NCI-H1092 treated with DMSO at 0.1 percent for 48 hours (cell line): ENCODE results near the gene KCNK2.
"Not testable (repeated sequence)": the region's sequence is repeated elsewhere in the genome, so short reads cannot be mapped to it uniquely, and the experiment has no call there.

Source experiments
- DNase-seq: peaks from one replicate; lab custom pipeline; 2025; lab: John Stamatoyannopoulos, UW

Gene KCNK2

GRCh38 chr1:215151841-215152549 is 69.5 kb downstream of the KCNK2 start:
- no peak for DNase-seq

- no peak for DNase-seq
Measured at GRCh38 chr1:215156232-215156631, 73.7 kb downstream of the KCNK2 start.

DNA sequence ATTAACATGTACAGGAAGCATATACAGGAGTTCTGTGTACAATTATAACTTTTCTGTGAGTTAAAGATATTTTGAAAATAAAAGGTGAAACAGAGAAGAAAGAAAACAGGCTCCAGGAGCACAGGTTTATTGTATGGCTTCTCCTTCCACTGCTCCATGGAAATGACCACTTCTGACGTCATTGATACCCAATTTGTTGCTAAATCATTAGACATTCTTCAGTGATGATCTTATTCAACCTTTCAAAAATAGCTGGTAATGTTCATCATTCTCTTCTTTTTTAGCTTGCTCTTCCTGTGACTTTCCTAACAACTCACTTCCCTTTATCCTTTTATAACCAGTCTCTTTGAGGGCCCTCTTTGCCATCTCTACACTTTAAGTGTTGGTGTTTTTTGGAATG is 77.8 kb downstream of the KCNK2 start:
- DNase-seq: no peak

DNA sequence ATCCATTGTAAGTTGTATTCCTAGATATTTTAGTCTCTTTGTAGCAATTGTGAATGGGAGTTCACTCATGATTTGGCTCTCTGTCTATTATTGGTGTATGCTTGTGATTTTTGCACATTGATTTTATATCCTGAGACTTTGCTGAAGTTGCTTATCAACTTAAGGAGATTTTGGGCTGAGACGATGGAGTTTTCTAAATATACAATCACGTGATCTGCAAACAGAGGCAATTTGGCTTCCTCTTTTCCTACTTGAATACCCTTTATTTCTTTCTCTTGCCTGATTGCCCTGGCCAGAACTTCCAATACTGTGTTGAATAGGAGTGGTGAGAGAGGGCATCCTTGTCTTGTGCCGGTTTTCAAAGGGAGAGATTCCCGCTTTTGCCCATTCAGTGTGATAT is 80.6 kb downstream of the KCNK2 start:
- DNase-seq: not testable (repeated sequence)

- no peak for DNase-seq
Measured at GRCh38 chr1:215166886-215167285, 84.3 kb downstream of the KCNK2 start.

DNA sequence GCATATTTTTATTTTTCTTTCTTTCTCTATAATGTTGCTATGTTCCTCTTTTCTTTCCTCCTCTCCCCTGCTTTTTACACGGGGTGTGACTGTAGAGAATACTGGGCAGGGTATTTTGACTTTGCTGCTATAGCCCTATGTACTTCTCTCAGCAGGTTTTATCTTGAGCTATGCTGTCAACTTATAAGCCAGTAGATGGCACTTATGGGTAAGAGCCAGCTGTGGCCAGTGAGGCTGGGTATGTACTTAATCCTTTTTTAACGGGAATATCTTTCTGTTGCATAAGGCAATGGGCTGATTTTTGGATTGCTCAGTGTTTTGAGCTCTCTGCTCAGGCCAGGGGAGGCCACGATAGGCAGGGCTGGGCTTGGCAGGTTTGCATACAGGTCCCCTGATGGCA is 99.0 kb downstream of the KCNK2 start:
- no peak for DNase-seq

DNA sequence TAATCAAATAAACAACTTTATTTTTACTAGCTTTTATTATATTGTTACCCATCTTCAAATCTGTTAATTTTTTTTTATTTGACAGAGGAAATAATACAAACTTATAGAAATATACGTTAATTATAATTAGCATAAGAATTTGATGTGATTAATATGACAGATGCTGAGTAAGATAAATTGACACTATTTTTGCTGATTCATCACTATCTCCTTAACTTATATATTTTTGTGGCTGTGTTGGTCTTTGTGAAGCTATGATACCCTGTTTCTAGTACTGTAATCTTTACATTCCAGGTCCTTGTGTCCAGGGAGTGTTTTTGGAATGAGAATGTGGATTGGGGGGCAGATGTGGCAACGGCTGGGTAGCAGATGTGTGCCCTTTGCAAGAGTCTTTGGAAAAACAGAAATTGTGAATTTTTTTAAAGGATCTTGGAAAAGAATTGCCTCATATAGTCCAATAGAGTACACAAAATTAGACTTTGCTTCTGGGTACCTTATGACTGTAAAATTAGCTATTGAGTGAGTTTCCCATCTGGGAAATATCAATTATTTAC is 102.6 kb downstream of the KCNK2 start:
- no peak for DNase-seq

- DNase-seq: no peak
Measured at GRCh38 chr1:215188302-215188950, 105.9 kb downstream of the KCNK2 start.

DNA sequence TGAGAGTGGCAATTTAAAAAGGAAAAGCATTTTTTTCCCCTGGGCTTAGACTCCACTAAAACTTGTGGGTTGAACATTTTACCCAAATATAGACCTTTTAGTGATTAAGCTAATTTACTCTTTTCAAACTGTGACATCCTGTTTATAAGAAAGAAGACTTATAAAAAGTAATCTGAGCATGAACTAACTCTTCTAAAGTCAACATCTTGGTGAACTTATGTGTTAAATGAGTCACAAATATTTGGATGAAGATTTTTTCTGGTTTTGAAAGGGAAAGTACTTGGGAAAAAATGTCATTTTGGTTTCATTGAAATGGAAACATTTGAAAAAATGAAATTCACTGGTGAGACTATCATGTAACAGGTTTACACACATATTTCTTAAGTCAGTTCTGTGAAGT is 109.8 kb downstream of the KCNK2 start:
- no peak for DNase-seq

- DNase-seq: no peak
Measured at GRCh38 chr1:215198021-215198420, 115.5 kb downstream of the KCNK2 start.

DNA sequence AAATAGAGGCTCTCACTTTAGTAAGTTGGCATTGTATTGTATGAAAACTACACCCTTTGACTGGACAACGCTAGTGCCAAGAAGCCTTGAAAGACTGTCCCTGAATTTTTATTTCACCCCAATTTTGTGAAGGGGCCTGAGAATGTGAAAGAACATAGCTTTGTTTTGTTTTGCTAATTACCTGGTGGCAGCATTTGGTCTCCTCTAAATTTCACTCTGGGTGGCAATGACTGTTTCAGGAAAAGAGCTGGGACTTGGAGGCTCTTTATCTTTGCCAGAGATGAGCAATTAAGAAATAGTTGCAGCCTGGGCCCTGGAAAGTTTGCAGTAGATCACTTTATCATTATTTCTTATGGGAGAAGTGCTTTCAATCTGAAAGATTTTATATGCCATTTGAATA is 117.6 kb downstream of the KCNK2 start:
- DNase-seq: no peak

DNA sequence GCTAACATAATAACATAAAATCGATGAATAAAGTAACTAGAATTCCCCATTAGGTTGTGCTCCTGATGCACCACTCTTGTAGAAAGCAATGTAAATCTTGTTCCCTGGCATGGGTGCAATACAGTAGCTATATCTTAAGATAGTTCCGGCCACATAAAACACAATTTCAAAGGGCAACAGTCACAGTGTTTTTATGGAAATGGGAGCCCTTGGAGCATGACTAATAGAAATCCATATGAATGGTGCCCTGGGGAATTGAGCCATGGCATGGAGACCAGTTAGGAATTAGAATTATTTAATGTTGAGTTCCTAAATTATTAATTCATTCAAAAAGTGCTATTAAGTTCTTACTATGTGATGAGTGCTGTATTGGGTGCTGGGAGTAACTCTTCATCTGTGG is 118.7 kb downstream of the KCNK2 start:
- DNase-seq: no peak

DNA sequence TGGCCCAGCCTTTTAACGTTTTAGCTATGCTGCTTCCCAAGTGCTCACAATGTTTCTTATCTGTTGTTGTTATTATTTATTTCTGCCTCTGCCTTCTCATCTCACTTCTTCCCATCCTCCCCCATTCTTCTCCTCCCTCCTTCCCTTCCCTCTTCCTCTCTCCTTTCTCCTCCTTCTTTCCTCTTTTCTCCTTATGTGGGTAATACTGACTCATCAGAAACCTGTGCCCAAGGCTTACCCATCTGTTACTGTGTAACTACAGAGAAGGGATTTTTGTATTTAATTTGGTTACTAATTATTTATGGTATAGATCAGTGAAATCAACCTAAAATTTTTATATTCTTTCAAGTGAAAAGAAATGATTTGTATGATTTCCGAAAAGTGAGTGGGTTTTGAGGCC is 120.3 kb downstream of the KCNK2 start:
- DNase-seq: no peak

- no peak for DNase-seq
Measured at GRCh38 chr1:215210167-215210566, 127.6 kb downstream of the KCNK2 start.

- DNase-seq: no peak
Measured at GRCh38 chr1:215215846-215216245, 133.3 kb downstream of the KCNK2 start.

DNA sequence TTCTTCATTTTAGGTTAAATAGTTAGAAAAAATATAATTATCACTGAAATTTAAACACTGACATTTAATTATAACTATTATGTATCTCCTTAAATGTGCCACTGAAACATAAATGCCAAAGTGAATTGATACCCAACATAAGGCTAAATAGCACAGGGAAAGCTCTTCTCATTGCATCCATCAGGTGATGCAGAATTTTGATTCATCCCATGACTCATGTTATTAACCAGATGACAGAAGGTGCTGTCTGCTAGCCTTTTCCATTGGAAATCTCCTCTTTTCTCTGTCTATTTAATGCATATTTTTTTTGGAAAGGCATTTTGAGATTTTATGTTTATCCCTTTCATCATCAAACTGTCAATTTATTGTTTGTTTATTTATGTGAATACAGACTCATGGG is 136.8 kb downstream of the KCNK2 start:
- no peak for DNase-seq

- no peak for DNase-seq
Measured at GRCh38 chr1:215220346-215220745, 137.8 kb downstream of the KCNK2 start.

DNA sequence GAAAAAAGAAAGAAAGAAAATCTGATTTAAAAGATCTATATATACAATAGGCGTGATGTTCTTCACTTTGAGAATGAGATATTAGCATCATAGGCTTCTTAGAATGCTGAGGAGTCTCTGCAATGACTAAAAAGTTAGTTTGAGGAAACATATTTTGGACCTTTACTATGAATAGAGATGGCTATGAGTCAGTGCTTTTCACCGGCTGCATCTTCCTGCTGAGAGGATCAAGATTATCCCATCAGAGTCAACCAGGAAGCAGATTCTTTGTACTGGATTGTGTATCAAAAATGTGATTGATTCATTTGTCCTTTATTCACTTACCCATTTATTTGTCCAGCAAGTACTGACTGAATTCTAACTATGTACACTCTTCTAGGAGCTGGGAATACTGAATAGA is 144.2 kb downstream of the KCNK2 start:
- no peak for DNase-seq

GRCh38 chr1:215228193-215228592 is 145.7 kb downstream of the KCNK2 start:
- DNase-seq: no peak

GRCh38 chr1:215241451-215241850 is 158.9 kb downstream of the KCNK2 start:
- DNase-seq: no peak

- DNase-seq: no peak
Measured at GRCh38 chr1:215243345-215244054, 161.0 kb downstream of the KCNK2 start.

DNA sequence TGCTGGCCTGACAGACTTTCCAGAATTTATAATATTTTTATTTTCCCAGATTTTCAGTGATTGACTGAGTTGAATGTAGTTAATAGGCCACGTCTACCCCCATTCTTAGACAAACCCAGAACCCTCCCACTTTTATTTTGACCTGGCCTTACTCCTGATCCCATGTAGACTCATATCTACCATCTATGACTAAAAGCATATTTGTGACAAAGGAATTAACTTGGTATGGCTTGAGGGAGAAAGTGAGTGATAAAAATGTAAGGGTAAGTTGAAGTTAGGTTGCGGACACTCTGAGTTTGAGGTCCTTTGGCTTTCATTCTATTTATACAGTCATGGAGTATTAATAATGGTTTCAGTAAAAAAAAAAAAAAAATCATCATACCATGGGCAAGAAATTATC is 168.4 kb downstream of the KCNK2 start:
- DNase-seq: no peak

DNA sequence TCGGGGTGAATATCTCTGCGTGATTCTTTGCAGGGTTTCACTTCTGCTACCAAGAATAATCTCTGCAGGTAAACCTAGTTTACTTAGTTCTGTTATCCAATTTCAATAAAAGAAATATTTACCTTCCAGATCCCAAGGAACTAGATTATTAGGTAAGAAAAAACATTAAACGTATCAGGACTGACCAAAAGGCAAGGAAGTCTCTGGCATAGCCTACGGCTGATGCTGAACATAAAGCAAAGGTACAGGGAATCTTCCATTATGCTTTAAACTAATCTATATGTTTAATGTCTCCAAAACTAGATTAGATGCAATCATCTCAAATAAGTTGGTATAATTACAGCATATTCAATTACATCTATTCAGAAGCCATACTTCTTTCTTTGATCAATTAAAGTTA is 168.9 kb downstream of the KCNK2 start:
- DNase-seq: no peak
